HG02970 (cell line): ENCODE results near the gene LAT.
"Not testable (repeated sequence)": the region's sequence is repeated elsewhere in the genome, so short reads cannot be mapped to it uniquely, and the experiment has no call there.

Experiments used
- ATAC-seq: cut with Tn5 transposase; IDR thresholded peaks from one replicate; pipeline ENCODE4 v1.9.1; 2021; ENCODE audit warnings: mild to moderate bottlenecking, moderate library complexity, moderate number of reproducible peaks; ENCODE audit not compliant: unreplicated experiment, low FRiP score

Gene LAT

GRCh38 chr16:29004496-29005139 lies 19.8 kb downstream of the LAT start:
- ATAC-seq: not testable (repeated sequence)

DNA sequence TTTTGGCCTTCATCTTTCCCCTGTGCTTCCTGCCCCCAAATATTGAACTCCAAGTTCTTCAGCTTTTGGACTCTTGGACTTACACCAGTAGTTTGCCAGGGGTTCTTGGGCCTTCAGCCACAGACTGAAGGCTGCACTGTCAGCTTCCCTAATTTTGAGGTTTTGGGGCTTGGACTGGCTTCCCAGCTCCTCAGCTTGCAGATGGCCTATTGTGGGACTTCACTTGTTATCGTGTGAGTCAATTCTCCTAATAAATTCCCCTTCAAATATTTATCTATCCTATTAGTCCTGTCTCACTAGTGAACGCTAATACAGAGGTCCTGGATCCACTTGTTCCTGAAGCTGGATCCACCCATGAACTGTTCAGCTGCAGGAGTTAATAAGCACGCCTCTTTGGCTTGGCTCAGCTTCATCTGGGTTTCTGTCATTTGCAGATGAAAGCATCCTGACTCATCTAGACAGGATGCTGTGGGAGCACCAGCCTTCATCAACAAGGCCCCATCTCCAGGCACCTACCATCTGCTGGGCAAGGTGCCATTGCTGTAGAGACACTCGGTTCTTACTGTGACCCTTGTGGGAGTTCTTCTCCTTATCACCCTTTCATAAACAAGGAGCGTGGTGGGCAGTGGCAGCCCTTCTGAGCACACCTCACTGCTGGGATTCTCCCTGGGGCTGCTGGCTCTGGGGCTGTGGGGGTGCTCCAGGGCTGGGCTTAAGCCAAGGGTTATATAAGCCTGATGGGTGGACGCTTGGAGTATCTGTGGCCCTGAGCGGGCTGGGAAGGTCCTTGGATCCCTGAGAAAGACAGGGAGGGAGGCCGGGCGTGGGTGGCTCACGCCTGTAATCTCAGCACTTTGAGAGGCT lies 23.1 kb downstream of the LAT start:
- no peak for ATAC-seq

- no peak for ATAC-seq
Observed at GRCh38 chr16:29009050-29009837, 24.4 kb downstream of the LAT start.

- ATAC-seq: no peak
Observed at GRCh38 chr16:29009838-29010166, 24.9 kb downstream of the LAT start.

DNA sequence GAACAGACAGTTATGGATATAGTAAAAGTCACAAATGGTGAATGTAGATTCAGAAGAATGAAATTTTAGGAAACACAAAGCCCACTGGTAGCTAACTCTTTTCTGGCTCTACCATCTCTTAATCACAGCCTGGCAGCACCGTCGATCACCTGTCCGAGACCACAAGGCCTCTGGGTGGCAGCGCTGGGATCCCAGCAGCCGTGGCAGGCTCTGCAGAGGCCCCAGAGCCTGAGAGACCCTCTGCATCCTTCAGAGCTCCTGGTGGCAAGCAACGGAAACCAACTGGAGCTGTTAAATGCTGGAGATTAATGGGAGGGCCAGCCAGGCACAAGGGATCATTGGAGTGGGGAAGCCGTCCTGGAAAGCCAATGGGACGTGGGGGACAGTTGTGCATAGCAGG lies 26.3 kb downstream of the LAT start:
- ATAC-seq: no peak

GRCh38 chr16:29011851-29012250 lies 27.0 kb downstream of the LAT start:
- no peak for ATAC-seq

GRCh38 chr16:29012913-29013553 lies 28.2 kb downstream of the LAT start:
- no peak for ATAC-seq

GRCh38 chr16:29014561-29015069 lies 29.8 kb downstream of the LAT start:
- ATAC-seq: no peak

- no peak for ATAC-seq
Observed at GRCh38 chr16:29022196-29022595, 37.3 kb downstream of the LAT start.

- ATAC-seq: no peak
Observed at GRCh38 chr16:29023279-29024277, 38.7 kb downstream of the LAT start.

DNA sequence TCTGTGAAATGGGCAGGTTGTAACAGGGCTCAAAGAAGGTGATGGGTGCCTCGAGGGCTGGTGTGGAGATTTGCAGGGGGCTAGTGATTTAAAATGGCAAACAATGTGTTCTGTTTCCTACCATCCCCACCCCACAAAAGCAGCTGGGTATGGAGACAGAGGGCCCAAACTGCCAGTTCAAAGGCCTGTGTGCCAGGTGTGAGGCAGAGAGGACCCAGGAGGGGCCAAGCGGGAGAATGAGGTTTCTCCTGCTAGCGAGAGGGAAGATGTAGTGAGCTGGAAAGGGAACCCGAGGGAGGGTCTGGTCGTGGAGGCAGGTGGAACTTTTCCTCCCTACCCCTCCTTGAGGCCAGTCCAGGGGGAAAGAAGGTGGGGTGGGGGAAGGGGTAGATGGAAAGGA lies 39.4 kb downstream of the LAT start:
- no peak for ATAC-seq

- no peak for ATAC-seq
Observed at GRCh38 chr16:29025218-29025617, 40.4 kb downstream of the LAT start.

GRCh38 chr16:29025735-29026134 lies 40.9 kb downstream of the LAT start:
- ATAC-seq: no peak

DNA sequence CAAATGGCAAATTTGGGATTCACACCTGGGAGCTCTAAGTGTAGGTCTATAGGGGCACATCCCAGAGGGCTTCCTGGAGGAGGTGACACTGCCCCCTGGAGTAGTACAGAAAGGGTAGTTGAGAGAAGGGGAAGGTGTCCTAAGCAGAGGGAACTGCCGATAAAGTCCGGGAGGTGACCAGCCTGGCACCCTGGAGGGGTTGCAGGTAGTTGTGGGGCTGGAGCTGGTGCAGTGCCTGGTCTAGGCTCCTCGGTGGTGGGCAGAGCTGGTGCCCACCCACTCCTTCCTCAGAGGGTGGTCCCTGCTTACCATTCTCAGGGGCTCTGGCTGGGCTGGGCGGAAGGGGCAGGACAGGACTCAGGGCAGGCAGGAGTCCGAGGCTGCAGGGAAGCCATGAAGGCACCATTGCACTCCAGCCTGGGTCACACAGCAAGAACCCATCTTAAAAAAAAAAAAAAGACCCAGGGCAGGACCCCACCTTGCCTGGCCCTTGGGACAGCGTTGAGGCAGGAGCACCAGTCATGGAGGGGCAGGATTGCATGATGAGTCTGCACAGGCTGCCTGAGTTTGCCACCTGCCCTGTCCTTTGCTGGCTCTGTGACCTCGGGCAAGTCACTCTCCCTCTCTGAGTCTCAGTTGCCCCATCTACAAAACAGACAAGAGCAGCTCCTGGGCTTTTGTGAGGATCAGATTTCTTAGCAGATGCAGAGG lies 43.8 kb downstream of the LAT start:
- ATAC-seq: no peak

GRCh38 chr16:29029168-29029994 lies 44.5 kb downstream of the LAT start:
- no peak for ATAC-seq

GRCh38 chr16:29030086-29030840 lies 45.4 kb downstream of the LAT start:
- ATAC-seq: no peak
